ENCODE data around the gene PPP1R12C. TPM values are rescaled to one million over a fixed set of nuclear protein-coding genes. Genes with fewer than 3 reads are reported as not detected.

The PPP1R12C gene
- total and polyA plus RNA-seq, 8 donors = 37.1 to 266 (median 53.4) TPM

DNA sequence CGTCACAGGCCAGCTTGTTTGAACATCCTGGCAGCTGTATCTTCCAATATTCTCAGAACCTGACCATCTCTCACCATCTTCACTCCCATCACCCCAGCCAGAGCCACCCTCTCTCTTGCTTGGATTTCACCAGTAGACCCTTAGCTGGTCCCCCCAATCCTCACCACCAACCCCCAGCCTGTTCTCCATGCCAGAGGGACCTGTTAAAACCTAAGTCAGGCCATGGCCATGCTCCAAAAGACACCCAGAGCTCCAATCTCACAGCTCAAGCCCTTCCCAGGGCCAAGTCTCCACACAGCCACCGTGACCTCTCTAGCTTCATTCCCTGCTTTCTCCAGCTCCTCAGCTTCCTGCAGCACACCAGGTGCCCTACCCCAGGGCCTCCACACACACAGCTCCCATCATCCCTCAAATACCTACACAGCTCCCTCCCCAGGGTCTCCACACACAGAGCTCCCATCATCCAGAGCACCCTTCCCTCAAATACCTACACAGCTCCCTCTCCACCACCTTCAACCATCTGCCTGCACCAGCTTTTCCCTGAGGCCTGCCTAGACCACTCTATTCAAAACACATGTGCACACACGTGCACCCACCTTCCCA lies 28.0 kb downstream of the PPP1R12C start:
- intact Hi-C loops (cut with DNase I) = no loop called here
- FAIRE-seq = no peak

DNA sequence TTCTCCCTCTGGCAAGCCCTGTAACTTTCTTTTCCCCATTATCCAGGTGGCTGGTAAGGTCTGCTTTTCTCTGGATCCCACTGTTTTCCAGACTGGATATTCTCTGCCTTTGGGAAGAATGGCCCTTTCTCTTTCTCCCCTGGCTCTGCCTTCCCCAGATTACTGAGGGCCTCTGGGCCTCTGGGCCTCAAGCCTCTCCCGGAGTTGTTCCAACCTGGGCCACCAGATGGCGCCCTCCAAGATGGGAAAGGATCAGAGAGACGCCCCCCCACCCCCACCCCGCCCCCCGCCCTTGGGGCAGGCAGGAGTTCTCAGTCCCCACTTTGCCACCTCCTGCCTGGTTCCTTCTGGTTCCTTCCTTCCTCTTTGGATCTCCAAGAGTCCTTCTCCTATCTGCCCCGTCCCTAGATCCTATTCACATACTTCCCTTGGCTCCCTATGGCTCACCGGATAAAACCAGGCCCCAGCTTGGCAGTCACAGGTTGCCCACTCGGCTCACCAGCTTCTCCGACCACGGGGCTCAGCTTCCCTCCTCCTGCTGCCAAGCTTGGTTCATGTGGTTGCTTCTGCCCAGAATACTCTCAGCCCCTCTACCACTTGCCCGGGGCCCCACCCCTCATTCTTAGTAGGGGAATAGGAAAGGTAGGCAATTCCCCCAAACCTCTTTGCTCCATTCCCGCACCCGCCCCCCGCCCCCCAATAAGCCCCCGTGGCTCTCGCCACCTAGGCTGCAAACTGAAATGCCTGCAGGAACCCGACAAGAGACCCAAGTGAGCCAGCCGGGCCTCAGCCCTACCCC lies 28.7 kb downstream of the PPP1R12C start:
- peak in 5 of 6 donors; percentile 60 to 91 (median 83) for DNase-seq

More for the DNA sequence above, 28.0 kb downstream of the PPP1R12C start:
- Histone ChIP-seq H3K4me1 (no peaks in the 10 kb centered on the region), H3K27me3 (no peaks in the 10 kb centered on the region), H3K36me3 (peaks cover 0 to 10% (median 6%) of the 10 kb centered on the region in 3 donors), H3K9me3 (no peaks in the 10 kb centered on the region), H3K4me3 (no peak overlapping the region), H3K27ac (no peak overlapping the region)
- DNase-seq (peak in 1 of 6 donors; percentile 11), ATAC-seq (no peak)
- TF ChIP-seq, protein P1, sequence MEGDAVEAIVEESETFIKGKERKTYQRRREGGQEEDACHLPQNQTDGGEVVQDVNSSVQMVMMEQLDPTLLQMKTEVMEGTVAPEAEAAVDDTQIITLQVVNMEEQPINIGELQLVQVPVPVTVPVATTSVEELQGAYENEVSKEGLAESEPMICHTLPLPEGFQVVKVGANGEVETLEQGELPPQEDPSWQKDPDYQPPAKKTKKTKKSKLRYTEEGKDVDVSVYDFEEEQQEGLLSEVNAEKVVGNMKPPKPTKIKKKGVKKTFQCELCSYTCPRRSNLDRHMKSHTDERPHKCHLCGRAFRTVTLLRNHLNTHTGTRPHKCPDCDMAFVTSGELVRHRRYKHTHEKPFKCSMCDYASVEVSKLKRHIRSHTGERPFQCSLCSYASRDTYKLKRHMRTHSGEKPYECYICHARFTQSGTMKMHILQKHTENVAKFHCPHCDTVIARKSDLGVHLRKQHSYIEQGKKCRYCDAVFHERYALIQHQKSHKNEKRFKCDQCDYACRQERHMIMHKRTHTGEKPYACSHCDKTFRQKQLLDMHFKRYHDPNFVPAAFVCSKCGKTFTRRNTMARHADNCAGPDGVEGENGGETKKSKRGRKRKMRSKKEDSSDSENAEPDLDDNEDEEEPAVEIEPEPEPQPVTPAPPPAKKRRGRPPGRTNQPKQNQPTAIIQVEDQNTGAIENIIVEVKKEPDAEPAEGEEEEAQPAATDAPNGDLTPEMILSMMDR (IDR thresholded peaks at IDR 0.05) = no peak
- WGBS, 2 donors = 86 to 87% methylated on average over 3 of the region's 3 CpGs

DNA sequence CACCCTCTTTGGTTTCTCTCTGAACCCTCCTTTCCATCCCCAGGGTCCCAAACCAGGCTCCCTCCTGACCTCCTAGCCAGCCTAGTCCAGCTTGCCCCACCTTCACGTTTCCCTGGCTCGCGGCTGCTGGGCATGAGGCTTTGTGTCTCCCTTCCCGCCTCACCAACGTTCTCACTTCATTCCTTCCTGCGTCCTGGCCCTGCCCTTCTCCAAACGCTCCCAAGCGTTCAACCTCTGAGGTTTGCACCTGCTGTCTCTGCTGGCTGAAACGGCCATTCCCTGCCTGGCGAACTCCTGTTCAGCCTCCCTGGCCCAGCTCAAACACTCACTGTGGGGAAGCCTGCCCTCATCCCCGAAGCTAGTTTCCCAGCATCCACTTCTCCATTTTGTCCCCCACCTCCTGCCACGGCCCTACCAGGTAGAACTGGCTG lies 29.4 kb downstream of the PPP1R12C start:
- H3K27ac ChIP-seq = no peak overlapping the region
- H3K4me3 ChIP-seq = no peak overlapping the region
- TF ChIP-seq, protein P1 (IDR thresholded peaks at IDR 0.05) = no peak
- H3K36me3 ChIP-seq = peaks cover 0 to 10% (median 6%) of the 10 kb centered on the region in 3 donors
- FAIRE-seq (no peak), ATAC-seq (no peak), DNase-seq (peak in 1 of 6 donors; percentile 18)
- no peaks in the 10 kb centered on the region for H3K27me3 ChIP-seq
- no peaks in the 10 kb centered on the region for H3K9me3 ChIP-seq
- WGBS, 2 donors = 54 to 74% methylated on average over 12 of the region's 12 CpGs
- H3K4me1 ChIP-seq = no peaks in the 10 kb centered on the region
- intact Hi-C loops (cut with DNase I) = no loop called here

More for the DNA sequence above, 28.7 kb downstream of the PPP1R12C start:
- peak; percentile 44 to 63 (median 54) for ATAC-seq
- no peak overlapping the region for H3K4me3 ChIP-seq
- H3K36me3 ChIP-seq = peaks cover 0 to 10% (median 6%) of the 10 kb centered on the region in 3 donors
- H3K27me3 ChIP-seq = no peaks in the 10 kb centered on the region
- H3K4me1 ChIP-seq = no peaks in the 10 kb centered on the region
- H3K27ac ChIP-seq = no peak overlapping the region
- FAIRE-seq = no peak
- H3K9me3 ChIP-seq = no peaks in the 10 kb centered on the region
- intact Hi-C loops (cut with DNase I) = no loop called here
- TF ChIP-seq, protein P1 (IDR thresholded peaks at IDR 0.05) = peak; percentile 69 to 87 (median 84)
- 44 to 48% methylated on average over 10 to 18 of the region's 18 CpGs for WGBS, 2 donors

DNA sequence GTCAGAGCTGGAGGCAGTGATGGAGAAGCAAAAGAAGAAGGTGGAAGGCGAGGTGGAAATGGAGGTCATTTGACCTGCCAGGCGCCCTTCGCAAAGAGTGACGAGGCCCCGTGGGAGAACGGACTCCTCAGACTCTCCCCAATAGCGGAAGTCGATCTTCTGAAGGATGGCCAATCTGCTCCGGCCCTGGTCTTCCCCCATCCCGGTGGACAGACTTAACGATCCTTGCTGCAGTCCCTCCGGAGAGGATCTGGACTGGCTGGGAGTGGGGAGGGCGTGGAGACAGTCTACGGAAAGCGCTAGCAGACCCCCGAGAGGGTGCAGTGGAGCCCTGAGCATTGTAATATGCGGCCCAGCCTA lies 29.9 kb downstream of the PPP1R12C start:
- Histone ChIP-seq H3K4me3 (peak overlapping the region in 2 of 4 donors; percentile 22 to 36), H3K27ac (no peak overlapping the region), H3K9me3 (no peaks in the 10 kb centered on the region), H3K36me3 (peaks cover 0 to 7% (median 6%) of the 10 kb centered on the region in 3 donors), H3K4me1 (no peaks in the 10 kb centered on the region), H3K27me3 (no peaks in the 10 kb centered on the region)
- FAIRE-seq (no peak), ATAC-seq (peak in 1 of 4 donors; percentile 6), DNase-seq (peak in 1 of 6 donors; percentile 13)
- 36 to 73% methylated on average over 17 of the region's 17 CpGs for WGBS, 2 donors
- intact Hi-C loops (cut with DNase I) = no loop called here
- TF ChIP-seq, protein P1 (IDR thresholded peaks at IDR 0.05) = no peak
